HUES6 (cell line): ENCODE measurements around the gene AMN1.
A peak's percentile ranks its signal among the peaks of the same experiment; 100 is the strongest.

Source experiments
- H3K27ac ChIP-seq: 2 replicates; pipeline ENCODE4 v1.7.0; 2013; ENCODE audit warnings: low read depth, mild to moderate bottlenecking, low read length, inconsistent platforms
- H3K27me3 ChIP-seq: 2 replicates; pipeline ENCODE4 v1.6.1; 2013; ENCODE audit warnings: low read length; ENCODE audit not compliant: control insufficient read depth, insufficient read depth
- H3K36me3 ChIP-seq: 2 replicates; pipeline ENCODE4 v1.6.1; 2013; ENCODE audit warnings: low read length; ENCODE audit not compliant: control insufficient read depth, insufficient read depth
- H3K4me1 ChIP-seq: 2 replicates; pipeline ENCODE4 v1.6.1; 2013; ENCODE audit warnings: low read length; ENCODE audit not compliant: control insufficient read depth, insufficient read depth
- H3K4me3 ChIP-seq: 2 replicates; pipeline ENCODE4 v1.5.1; 2013; ENCODE audit warnings: low read depth, low read length
- H3K9ac ChIP-seq: one replicate; pipeline ENCODE4 v1.6.1; 2013; ENCODE audit warnings: mild to moderate bottlenecking, low read length
- H3K9me3 ChIP-seq: 2 replicates; pipeline ENCODE4 v1.6.1; 2013; ENCODE audit warnings: low read depth, low read length; ENCODE audit not compliant: control insufficient read depth, insufficient read depth

Gene AMN1

GRCh38 chr12:31655208-31655607 lies 73.6 kb downstream of the AMN1 start:
- Histone ChIP-seq H3K9ac (peak overlapping the region; percentile 22), H3K4me3 (no peak overlapping the region), H3K36me3 (no peaks in the 10 kb centered on the region), H3K4me1 (peaks cover 14% of the 10 kb centered on the region), H3K9me3 (no peaks in the 10 kb centered on the region), H3K27me3 (no peaks in the 10 kb centered on the region), H3K27ac (no peak overlapping the region; the same call in 1 of the 2 replicates)

- Histone ChIP-seq H3K9me3 (no peaks in the 10 kb centered on the region), H3K4me3 (no peak overlapping the region), H3K27me3 (no peaks in the 10 kb centered on the region), H3K36me3 (no peaks in the 10 kb centered on the region), H3K4me1 (peaks cover 6% of the 10 kb centered on the region; the same call in 1 of the 2 replicates), H3K9ac (no peak overlapping the region), H3K27ac (no peak overlapping the region)
Observed at GRCh38 chr12:31651893-31652521, 76.8 kb downstream of the AMN1 start.

- Histone ChIP-seq H3K4me3 (no peak overlapping the region), H3K27me3 (no peaks in the 10 kb centered on the region), H3K9me3 (no peaks in the 10 kb centered on the region), H3K27ac (no peak overlapping the region), H3K4me1 (peaks cover 5% of the 10 kb centered on the region; the same call in 1 of the 2 replicates), H3K36me3 (no peaks in the 10 kb centered on the region), H3K9ac (no peak overlapping the region)
Observed at GRCh38 chr12:31650918-31651317, 77.9 kb downstream of the AMN1 start.

- Histone ChIP-seq H3K4me1 (no peaks in the 10 kb centered on the region), H3K4me3 (no peak overlapping the region), H3K27me3 (no peaks in the 10 kb centered on the region), H3K9me3 (no peaks in the 10 kb centered on the region), H3K27ac (no peak overlapping the region), H3K9ac (no peak overlapping the region), H3K36me3 (no peaks in the 10 kb centered on the region)
Observed at GRCh38 chr12:31647086-31647491, 81.7 kb downstream of the AMN1 start.

GRCh38 chr12:31645924-31646323 lies 82.9 kb downstream of the AMN1 start:
- H3K27ac ChIP-seq, result no peak overlapping the region
- no peak overlapping the region for H3K9ac ChIP-seq
- no peak overlapping the region for H3K4me3 ChIP-seq
- no peaks in the 10 kb centered on the region for H3K4me1 ChIP-seq
- no peaks in the 10 kb centered on the region for H3K9me3 ChIP-seq
- no peaks in the 10 kb centered on the region for H3K36me3 ChIP-seq
- H3K27me3 ChIP-seq, result no peaks in the 10 kb centered on the region

- Histone ChIP-seq H3K4me1 (no peaks in the 10 kb centered on the region), H3K27ac (no peak overlapping the region), H3K36me3 (no peaks in the 10 kb centered on the region), H3K4me3 (no peak overlapping the region), H3K9me3 (no peaks in the 10 kb centered on the region), H3K9ac (no peak overlapping the region), H3K27me3 (no peaks in the 10 kb centered on the region)
Observed at GRCh38 chr12:31644536-31644935, 84.3 kb downstream of the AMN1 start.

- H3K36me3 ChIP-seq, result no peaks in the 10 kb centered on the region
- no peaks in the 10 kb centered on the region for H3K4me1 ChIP-seq
- H3K27ac ChIP-seq, result no peak overlapping the region
- H3K4me3 ChIP-seq, result no peak overlapping the region
- H3K9ac ChIP-seq, result no peak overlapping the region
- H3K27me3 ChIP-seq, result no peaks in the 10 kb centered on the region
- H3K9me3 ChIP-seq, result no peaks in the 10 kb centered on the region
Observed at GRCh38 chr12:31641509-31642090, 87.2 kb downstream of the AMN1 start.

GRCh38 chr12:31634620-31635019 lies 94.2 kb downstream of the AMN1 start:
- H3K27me3 ChIP-seq, result no peaks in the 10 kb centered on the region
- no peak overlapping the region for H3K27ac ChIP-seq
- H3K4me3 ChIP-seq, result no peak overlapping the region
- no peaks in the 10 kb centered on the region for H3K9me3 ChIP-seq
- H3K4me1 ChIP-seq, result 0 out of 2 replicates have a peak, but pooled peaks cover 3% of the 10 kb centered on the region
- H3K9ac ChIP-seq, result no peak overlapping the region
- no peaks in the 10 kb centered on the region for H3K36me3 ChIP-seq

- Histone ChIP-seq H3K27me3 (no peaks in the 10 kb centered on the region), H3K9me3 (no peaks in the 10 kb centered on the region), H3K36me3 (no peaks in the 10 kb centered on the region), H3K27ac (no peak overlapping the region), H3K9ac (no peak overlapping the region), H3K4me3 (no peak overlapping the region), H3K4me1 (0 out of 2 replicates have a peak, but pooled peaks cover 3% of the 10 kb centered on the region)
Observed at GRCh38 chr12:31633464-31633863, 95.4 kb downstream of the AMN1 start.

GRCh38 chr12:31631809-31632208 lies 97.0 kb downstream of the AMN1 start:
- Histone ChIP-seq H3K27ac (no peak overlapping the region), H3K36me3 (no peaks in the 10 kb centered on the region), H3K4me1 (0 out of 2 replicates have a peak, but pooled peaks cover 3% of the 10 kb centered on the region), H3K9me3 (no peaks in the 10 kb centered on the region), H3K27me3 (no peaks in the 10 kb centered on the region), H3K4me3 (no peak overlapping the region), H3K9ac (no peak overlapping the region)

- Histone ChIP-seq H3K27ac (no peak overlapping the region), H3K36me3 (no peaks in the 10 kb centered on the region), H3K9me3 (no peaks in the 10 kb centered on the region), H3K9ac (no peak overlapping the region), H3K4me1 (no peaks in the 10 kb centered on the region), H3K4me3 (no peak overlapping the region), H3K27me3 (no peaks in the 10 kb centered on the region)
Observed at GRCh38 chr12:31631023-31631724, 97.6 kb downstream of the AMN1 start.
